ENCODE results near the gene HYAL3. TPM values are rescaled to one million over a fixed set of nuclear protein-coding genes. Genes with fewer than 3 reads are reported as not detected.

Gene HYAL3
- total and polyA plus RNA-seq, 7 donors, result 0.60 to 8.3 (median 3.3) TPM

DNA sequence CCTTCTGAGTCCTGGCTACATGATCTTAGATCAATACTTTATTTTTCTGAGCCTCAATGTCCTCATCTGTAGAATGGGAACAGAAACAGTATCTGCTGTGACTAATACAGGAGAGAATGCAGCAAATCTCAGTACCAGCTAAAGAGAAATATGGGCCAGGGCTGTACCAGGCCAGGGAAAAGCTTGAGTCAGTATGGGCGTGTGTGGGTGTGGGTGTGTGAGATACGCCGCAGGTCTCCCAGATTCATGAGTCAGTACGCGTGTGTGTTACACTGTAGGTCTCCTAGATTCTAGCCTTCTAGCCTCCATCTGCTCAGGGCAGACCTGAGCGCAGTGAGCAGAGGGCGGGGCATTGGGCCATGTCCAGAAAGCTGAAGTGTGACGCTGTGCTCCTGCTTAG, 48.0 kb downstream of the HYAL3 start:
- no peak for DNase-seq
- Histone ChIP-seq H3K27ac (peak overlapping the region in 2 of 4 donors; percentile 12 to 76), H3K4me3 (no peak overlapping the region), H3K9me3 (no peaks in the 10 kb centered on the region), H3K4me1 (peaks cover 4 to 64% (median 48%) of the 10 kb centered on the region in 4 donors), H3K36me3 (peaks cover 12 to 55% (median 27%) of the 10 kb centered on the region in 4 donors), H3K27me3 (no peaks in the 10 kb centered on the region)
- 42 to 73% methylated on average over 8 of the region's 8 CpGs for WGBS, 2 donors
- TF ChIP-seq EP300 (IDR thresholded peaks at IDR 0.05) (no peak), POLR2A (IDR thresholded peaks at IDR 0.05) (no peak), POLR2AphosphoS5 (IDR thresholded peaks at IDR 0.05) (no peak)
- TF ChIP-seq, protein P1, sequence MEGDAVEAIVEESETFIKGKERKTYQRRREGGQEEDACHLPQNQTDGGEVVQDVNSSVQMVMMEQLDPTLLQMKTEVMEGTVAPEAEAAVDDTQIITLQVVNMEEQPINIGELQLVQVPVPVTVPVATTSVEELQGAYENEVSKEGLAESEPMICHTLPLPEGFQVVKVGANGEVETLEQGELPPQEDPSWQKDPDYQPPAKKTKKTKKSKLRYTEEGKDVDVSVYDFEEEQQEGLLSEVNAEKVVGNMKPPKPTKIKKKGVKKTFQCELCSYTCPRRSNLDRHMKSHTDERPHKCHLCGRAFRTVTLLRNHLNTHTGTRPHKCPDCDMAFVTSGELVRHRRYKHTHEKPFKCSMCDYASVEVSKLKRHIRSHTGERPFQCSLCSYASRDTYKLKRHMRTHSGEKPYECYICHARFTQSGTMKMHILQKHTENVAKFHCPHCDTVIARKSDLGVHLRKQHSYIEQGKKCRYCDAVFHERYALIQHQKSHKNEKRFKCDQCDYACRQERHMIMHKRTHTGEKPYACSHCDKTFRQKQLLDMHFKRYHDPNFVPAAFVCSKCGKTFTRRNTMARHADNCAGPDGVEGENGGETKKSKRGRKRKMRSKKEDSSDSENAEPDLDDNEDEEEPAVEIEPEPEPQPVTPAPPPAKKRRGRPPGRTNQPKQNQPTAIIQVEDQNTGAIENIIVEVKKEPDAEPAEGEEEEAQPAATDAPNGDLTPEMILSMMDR (IDR thresholded peaks at IDR 0.05), result no peak
- intact Hi-C loops (cut with DNase I), result no loop called here

DNA sequence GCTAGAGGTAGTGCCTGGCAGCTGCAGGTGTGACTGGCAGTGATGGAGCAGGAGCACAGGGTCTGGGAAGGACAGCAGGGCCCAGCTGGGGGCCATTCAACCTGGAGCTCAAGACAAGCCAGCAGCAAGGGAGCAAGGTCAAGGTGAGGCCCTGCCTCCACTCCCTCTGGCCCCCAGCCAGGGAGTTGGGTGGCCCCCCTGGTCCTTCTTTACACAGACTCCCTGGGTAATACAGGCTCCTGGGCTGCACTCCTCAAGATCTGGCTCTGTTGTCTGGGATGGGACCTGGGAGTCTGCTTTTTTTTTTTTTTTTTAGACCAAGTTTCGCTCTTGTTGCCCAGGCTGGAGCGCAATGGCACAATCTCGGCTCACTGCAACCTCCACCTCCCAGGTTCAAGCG, 48.7 kb downstream of the HYAL3 start:
- Histone ChIP-seq H3K4me3 (no peak overlapping the region), H3K4me1 (peaks cover 2 to 70% (median 55%) of the 10 kb centered on the region in 4 donors), H3K36me3 (peaks cover 10 to 48% (median 24%) of the 10 kb centered on the region in 4 donors), H3K27me3 (no peaks in the 10 kb centered on the region), H3K27ac (peak overlapping the region in 1 of 4 donors; percentile 76), H3K9me3 (no peaks in the 10 kb centered on the region)
- no peak for DNase-seq
- intact Hi-C loops (cut with DNase I), result no loop called here
- TF ChIP-seq, protein P1 (IDR thresholded peaks at IDR 0.05), result no peak
- TF ChIP-seq EP300 (IDR thresholded peaks at IDR 0.05), result no peak
- no peak for TF ChIP-seq POLR2A (IDR thresholded peaks at IDR 0.05)
- TF ChIP-seq POLR2AphosphoS5 (IDR thresholded peaks at IDR 0.05), result no peak
- WGBS, 2 donors, result 96% methylated on average over 4 of the region's 4 CpGs

- Histone ChIP-seq H3K27ac (peak overlapping the region in 3 of 4 donors; percentile 50 to 91 (median 76)), H3K4me3 (no peak overlapping the region), H3K36me3 (peaks cover 9 to 37% (median 18%) of the 10 kb centered on the region in 4 donors), H3K4me1 (peaks cover 0 to 76% (median 61%) of the 10 kb centered on the region in 4 donors), H3K27me3 (no peaks in the 10 kb centered on the region), H3K9me3 (no peaks in the 10 kb centered on the region)
- DNase-seq, result no peak
- no peak for TF ChIP-seq EP300 (IDR thresholded peaks at IDR 0.05)
- no peak for TF ChIP-seq POLR2A (IDR thresholded peaks at IDR 0.05)
- intact Hi-C loops (cut with DNase I), result no loop called here
- WGBS, 2 donors, result 90 to 95% methylated on average over 5 of the region's 5 CpGs
These were observed 49.7 kb downstream of the HYAL3 start for GRCh38 chr3:50249457-50249856.

DNA sequence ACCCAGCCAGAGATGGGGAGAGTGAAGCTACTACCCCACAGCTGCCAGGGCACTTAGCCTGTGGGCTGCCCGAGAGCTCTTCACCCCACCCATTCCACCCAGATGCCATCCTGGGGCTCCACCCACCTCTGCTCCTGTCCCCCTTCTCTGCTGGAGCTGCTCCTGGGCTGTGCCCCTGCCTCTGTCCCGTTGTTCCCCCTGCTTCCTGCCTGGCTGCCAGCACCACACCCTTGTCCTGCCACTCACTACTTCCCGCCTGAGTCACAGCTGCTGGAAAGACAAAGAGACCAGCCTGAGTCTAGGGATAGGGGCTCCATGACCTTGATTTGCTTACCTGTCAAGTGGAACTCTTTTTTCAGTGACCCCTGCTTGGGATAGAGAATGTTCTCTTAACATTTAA, 50.8 kb downstream of the HYAL3 start:
- intact Hi-C loops (cut with DNase I), result no loop called here
- TF ChIP-seq POLR2AphosphoS5 (IDR thresholded peaks at IDR 0.05), result peak in 1 of 4 donors; percentile 45
- no peak for TF ChIP-seq POLR2A (IDR thresholded peaks at IDR 0.05)
- H3K9me3 ChIP-seq, result no peaks in the 10 kb centered on the region
- peaks cover 0 to 84% (median 69%) of the 10 kb centered on the region in 4 donors for H3K4me1 ChIP-seq
- WGBS, 2 donors, result 4 to 33% methylated on average over 3 of the region's 3 CpGs
- no peak for DNase-seq
- H3K27ac ChIP-seq, result peak overlapping the region; percentile 50 to 91 (median 64)
- peaks cover 4 to 27% (median 18%) of the 10 kb centered on the region in 4 donors for H3K36me3 ChIP-seq
- no peaks in the 10 kb centered on the region for H3K27me3 ChIP-seq
- no peak overlapping the region for H3K4me3 ChIP-seq

DNA sequence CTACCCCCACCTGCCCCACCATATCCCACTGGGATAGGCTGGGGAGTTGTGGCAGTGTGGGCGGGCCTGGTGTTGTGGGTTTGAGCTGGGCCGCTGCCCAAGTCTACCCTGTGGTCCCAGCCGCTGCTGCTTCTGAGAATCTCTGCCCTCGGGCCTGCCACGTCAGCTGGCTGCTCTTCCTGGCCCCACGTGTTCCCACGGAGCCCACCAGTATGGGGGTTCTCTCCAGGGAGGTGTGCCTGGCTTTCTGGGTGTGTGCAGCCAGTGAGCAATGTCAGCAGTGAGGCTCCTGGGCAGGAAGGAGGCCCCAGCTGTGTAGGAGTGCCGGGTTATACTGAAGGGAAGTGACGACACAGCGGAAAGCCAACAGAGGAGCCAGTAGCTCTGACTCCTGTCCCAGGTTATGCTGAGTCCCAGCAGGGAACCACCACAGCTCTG, 52.7 kb downstream of the HYAL3 start:
- H3K4me3 ChIP-seq, result peak overlapping the region in 3 of 4 donors; percentile 44 to 52 (median 45)

More for the DNA sequence above, 52.7 kb downstream of the HYAL3 start:
- 21 to 34% methylated on average over 10 of the region's 10 CpGs for WGBS, 2 donors
- Histone ChIP-seq H3K9me3 (no peaks in the 10 kb centered on the region), H3K27ac (peak overlapping the region; percentile 76 to 91 (median 85)), H3K36me3 (peaks cover 0 to 9% (median 4%) of the 10 kb centered on the region in 4 donors), H3K4me1 (peaks cover 0 to 98% (median 86%) of the 10 kb centered on the region in 4 donors), H3K27me3 (no peaks in the 10 kb centered on the region)
- TF ChIP-seq POLR2AphosphoS5 (IDR thresholded peaks at IDR 0.05) (peak in 1 of 4 donors; percentile 4), POLR2A (IDR thresholded peaks at IDR 0.05) (no peak), EP300 (IDR thresholded peaks at IDR 0.05) (no peak)
- TF ChIP-seq, protein P1 (IDR thresholded peaks at IDR 0.05), result peak in 1 of 4 experiments; percentile 39
- DNase-seq, result no peak
- intact Hi-C loops (cut with DNase I), result loop anchor here (1.0 to 2.0 kb wide), 2 partner anchors 19 to 54 kb away; no protein-coding TSS in a partner anchor

Data from sigmoid colon (tissue), 7 donors.